8988T (cell line): ENCODE measurements around the gene SCN7A.
"Not testable (repeated sequence)": the region's sequence is repeated elsewhere in the genome, so short reads cannot be mapped to it uniquely, and the experiment has no call there.

Source experiments
- DNase-seq: peaks from one replicate; pipeline ENCODE4 v3.0.0; 2011

The SCN7A gene

GRCh38 chr2:166393008-166393407, 101.0 kb downstream of the SCN7A start:
- no peak for DNase-seq

GRCh38 chr2:166388481-166389070, 105.5 kb downstream of the SCN7A start:
- DNase-seq, result no peak

GRCh38 chr2:166385313-166385712, 108.7 kb downstream of the SCN7A start:
- DNase-seq, result no peak

- no peak for DNase-seq
These were observed 109.3 kb downstream of the SCN7A start for GRCh38 chr2:166384774-166385173.

- DNase-seq, result no peak
These were observed 111.6 kb downstream of the SCN7A start for GRCh38 chr2:166382448-166382847.

- no peak for DNase-seq
These were observed 113.4 kb downstream of the SCN7A start for GRCh38 chr2:166380615-166381014.

GRCh38 chr2:166376873-166377272, 117.2 kb downstream of the SCN7A start:
- DNase-seq, result no peak

GRCh38 chr2:166376488-166376828, 117.6 kb downstream of the SCN7A start:
- no peak for DNase-seq

- peak; percentile 35 for DNase-seq
These were observed 118.1 kb downstream of the SCN7A start, which contains the start of gene SCN9A for GRCh38 chr2:166375736-166376487. TSS of gene SCN9A (minus strand) at chr2:166375944. CDS start at chr2:166311756, 64,188 bp downstream.

- no peak for DNase-seq
These were observed 118.8 kb downstream of the SCN7A start for GRCh38 chr2:166375195-166375735.

- DNase-seq, result peak; percentile 8
These were observed 120.1 kb downstream of the SCN7A start for GRCh38 chr2:166373951-166374350.

GRCh38 chr2:166373539-166373938, 120.5 kb downstream of the SCN7A start:
- no peak for DNase-seq

GRCh38 chr2:166373105-166373504, 120.9 kb downstream of the SCN7A start:
- DNase-seq, result no peak

GRCh38 chr2:166372046-166372445, 122.0 kb downstream of the SCN7A start:
- DNase-seq, result no peak

GRCh38 chr2:166365803-166366420, 128.1 kb downstream of the SCN7A start:
- DNase-seq, result no peak

GRCh38 chr2:166365239-166365638, 128.8 kb downstream of the SCN7A start:
- no peak for DNase-seq

- DNase-seq, result no peak
These were observed 129.4 kb downstream of the SCN7A start for GRCh38 chr2:166364476-166365161.

GRCh38 chr2:166361351-166362153, 132.5 kb downstream of the SCN7A start:
- DNase-seq, result no peak

- no peak for DNase-seq
These were observed 133.1 kb downstream of the SCN7A start for GRCh38 chr2:166360906-166361305.

- DNase-seq, result no peak
These were observed 133.6 kb downstream of the SCN7A start for GRCh38 chr2:166360426-166360825.

- DNase-seq, result not testable (repeated sequence)
These were observed 136.1 kb downstream of the SCN7A start for GRCh38 chr2:166357950-166358321.
